ENCODE data around the gene CDKN1A.

- TF ChIP-seq, protein P1, sequence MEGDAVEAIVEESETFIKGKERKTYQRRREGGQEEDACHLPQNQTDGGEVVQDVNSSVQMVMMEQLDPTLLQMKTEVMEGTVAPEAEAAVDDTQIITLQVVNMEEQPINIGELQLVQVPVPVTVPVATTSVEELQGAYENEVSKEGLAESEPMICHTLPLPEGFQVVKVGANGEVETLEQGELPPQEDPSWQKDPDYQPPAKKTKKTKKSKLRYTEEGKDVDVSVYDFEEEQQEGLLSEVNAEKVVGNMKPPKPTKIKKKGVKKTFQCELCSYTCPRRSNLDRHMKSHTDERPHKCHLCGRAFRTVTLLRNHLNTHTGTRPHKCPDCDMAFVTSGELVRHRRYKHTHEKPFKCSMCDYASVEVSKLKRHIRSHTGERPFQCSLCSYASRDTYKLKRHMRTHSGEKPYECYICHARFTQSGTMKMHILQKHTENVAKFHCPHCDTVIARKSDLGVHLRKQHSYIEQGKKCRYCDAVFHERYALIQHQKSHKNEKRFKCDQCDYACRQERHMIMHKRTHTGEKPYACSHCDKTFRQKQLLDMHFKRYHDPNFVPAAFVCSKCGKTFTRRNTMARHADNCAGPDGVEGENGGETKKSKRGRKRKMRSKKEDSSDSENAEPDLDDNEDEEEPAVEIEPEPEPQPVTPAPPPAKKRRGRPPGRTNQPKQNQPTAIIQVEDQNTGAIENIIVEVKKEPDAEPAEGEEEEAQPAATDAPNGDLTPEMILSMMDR (IDR thresholded peaks at IDR 0.05; ENCODE audit: insufficient read depth, low read length): no peak
- TF ChIP-seq POLR2AphosphoS5 (IDR thresholded peaks at IDR 0.05; ENCODE audit: low read depth) (no peak), GABPA (IDR thresholded peaks at IDR 0.05; ENCODE audit: low read depth) (no peak), SPI1 (IDR thresholded peaks at IDR 0.05; ENCODE audit: borderline replicate concordance, low read depth) (no peak)
- TF ChIP-seq, protein P2, sequence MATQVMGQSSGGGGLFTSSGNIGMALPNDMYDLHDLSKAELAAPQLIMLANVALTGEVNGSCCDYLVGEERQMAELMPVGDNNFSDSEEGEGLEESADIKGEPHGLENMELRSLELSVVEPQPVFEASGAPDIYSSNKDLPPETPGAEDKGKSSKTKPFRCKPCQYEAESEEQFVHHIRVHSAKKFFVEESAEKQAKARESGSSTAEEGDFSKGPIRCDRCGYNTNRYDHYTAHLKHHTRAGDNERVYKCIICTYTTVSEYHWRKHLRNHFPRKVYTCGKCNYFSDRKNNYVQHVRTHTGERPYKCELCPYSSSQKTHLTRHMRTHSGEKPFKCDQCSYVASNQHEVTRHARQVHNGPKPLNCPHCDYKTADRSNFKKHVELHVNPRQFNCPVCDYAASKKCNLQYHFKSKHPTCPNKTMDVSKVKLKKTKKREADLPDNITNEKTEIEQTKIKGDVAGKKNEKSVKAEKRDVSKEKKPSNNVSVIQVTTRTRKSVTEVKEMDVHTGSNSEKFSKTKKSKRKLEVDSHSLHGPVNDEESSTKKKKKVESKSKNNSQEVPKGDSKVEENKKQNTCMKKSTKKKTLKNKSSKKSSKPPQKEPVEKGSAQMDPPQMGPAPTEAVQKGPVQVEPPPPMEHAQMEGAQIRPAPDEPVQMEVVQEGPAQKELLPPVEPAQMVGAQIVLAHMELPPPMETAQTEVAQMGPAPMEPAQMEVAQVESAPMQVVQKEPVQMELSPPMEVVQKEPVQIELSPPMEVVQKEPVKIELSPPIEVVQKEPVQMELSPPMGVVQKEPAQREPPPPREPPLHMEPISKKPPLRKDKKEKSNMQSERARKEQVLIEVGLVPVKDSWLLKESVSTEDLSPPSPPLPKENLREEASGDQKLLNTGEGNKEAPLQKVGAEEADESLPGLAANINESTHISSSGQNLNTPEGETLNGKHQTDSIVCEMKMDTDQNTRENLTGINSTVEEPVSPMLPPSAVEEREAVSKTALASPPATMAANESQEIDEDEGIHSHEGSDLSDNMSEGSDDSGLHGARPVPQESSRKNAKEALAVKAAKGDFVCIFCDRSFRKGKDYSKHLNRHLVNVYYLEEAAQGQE (IDR thresholded peaks at IDR 0.05; ENCODE audit: insufficient replicate concordance, low read depth): no peak
Measured at GRCh38 chr6:36686668-36687513, 8.4 kb downstream of the CDKN1A start.
